Tibial artery (tissue), 4 donors: ENCODE measurements around the gene TAF11L4.
"Not testable (repeated sequence)": the region's sequence is repeated elsewhere in the genome, so short reads cannot be mapped to it uniquely, and the experiment has no call there.

Experiments used
- DNase-seq, 2 donors: peaks; one replicate each; pipeline ENCODE4 v3.0.0-alpha.2; 2019
- H3K27ac ChIP-seq, 2 donors: fragments of 200-600 bp; sonication (generic) in 1 of 2; 1 replicate in 1 of 2; 2 replicates in 1 of 2; pipeline ENCODE4 v1.5.1; 2018 to 2019; ENCODE audit warnings: mild to moderate bottlenecking in 1 of 2
- H3K27me3 ChIP-seq, 2 donors: fragments of 200-600 bp; sonication (generic) in 1 of 2; one replicate each; pipeline versions ENCODE4 v1.5.1 to v1.6.0; 2016 to 2019
- H3K36me3 ChIP-seq, 3 donors: fragments of 200-600 bp; sonication (generic) in 2 of 3; one replicate each; pipeline ENCODE4 v1.5.1; 2016 to 2019; ENCODE audit warnings: mild to moderate bottlenecking in 2 of 3
- H3K4me1 ChIP-seq, 4 donors: fragments of 200-600 bp; sonication (generic) in 2 of 4; 1 replicate in 3 of 4; 2 replicates in 1 of 4; pipeline ENCODE4 v1.5.1; 2016 to 2019
- H3K4me3 ChIP-seq, 2 donors: fragments of 200-600 bp; sonication (generic) in 1 of 2; 1 replicate in 1 of 2; 2 replicates in 1 of 2; pipeline ENCODE4 v1.5.1; 2018 to 2019; ENCODE audit warnings: mild to moderate bottlenecking in 2 of 2
- H3K9me3 ChIP-seq, 3 donors: fragments of 200-600 bp; sonication (generic) in 1 of 3; one replicate each; pipeline ENCODE4 v1.5.1; 2016 to 2019
- intact Hi-C: fragments of 100-400 bp; cut with DNase I; formaldehyde crosslinking; loops from one replicate; pipeline ENCODE4 v1.15.0; 2023; ENCODE audit warnings: low total_unique reads
- TF ChIP-seq, protein P1 (sequence below), 2 experiments: fragments of 200-600 bp in 1 of 2; fragments of 450-650 bp in 1 of 2; IDR thresholded peaks; one replicate each; pipeline ENCODE4 v1.5.1; 2017 to 2019; ENCODE audit warnings: antibody characterized with exemption in 2 of 2, mild to moderate bottlenecking in 1 of 2, moderate library complexity in 1 of 2

The TAF11L4 gene

DNA sequence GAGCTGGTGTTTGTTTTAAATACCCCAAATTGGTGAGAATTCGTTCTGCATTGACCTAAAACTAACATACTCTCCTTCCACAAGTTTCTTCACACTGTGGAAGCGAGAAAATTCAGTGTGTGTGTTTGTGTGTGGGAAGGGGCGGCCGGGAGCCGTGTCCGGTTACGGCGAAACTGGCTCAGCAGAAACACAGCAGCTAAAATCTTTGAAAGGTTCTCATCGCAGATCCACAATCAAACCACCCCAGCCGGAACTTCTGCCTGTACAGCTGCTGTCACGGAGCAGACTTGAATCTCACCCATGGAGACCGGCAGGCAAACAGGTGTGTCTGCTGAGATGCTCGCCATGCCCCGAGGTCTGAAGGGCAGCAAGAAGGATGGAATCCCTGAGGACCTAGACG, at the start of gene TAF11L4:
Gene TAF11L4, plus strand, starts transcription at position 301 of the 400 bp plus-strand sequence.
- H3K27ac ChIP-seq, H3K27me3 ChIP-seq, DNase-seq, intact Hi-C loops, H3K36me3 ChIP-seq, H3K4me3 ChIP-seq, H3K4me1 ChIP-seq, H3K9me3 ChIP-seq: not testable (repeated sequence)

DNA sequence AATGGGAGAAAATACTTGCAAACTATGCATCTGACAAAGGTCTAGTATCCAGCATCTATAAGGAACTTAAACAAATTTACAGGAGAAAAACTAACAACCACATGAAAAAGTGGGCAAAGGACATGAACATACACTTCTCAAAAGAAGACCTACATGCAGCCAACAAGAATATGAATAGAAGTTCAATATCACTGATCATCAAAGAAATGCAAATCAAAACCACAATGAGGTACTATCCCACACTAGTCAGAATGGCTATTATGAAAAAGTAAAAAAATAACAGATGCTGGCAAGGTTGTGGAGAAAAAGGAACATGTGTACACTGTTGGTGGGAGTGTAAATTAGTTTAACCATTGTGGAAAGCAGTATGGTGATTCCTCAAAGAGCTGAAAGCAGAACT, 46.5 kb upstream of the TAF11L4 start:
- H3K36me3 ChIP-seq, intact Hi-C loops, H3K27ac ChIP-seq, H3K9me3 ChIP-seq, H3K4me3 ChIP-seq, H3K27me3 ChIP-seq, H3K4me1 ChIP-seq, DNase-seq: not testable (repeated sequence)

DNA sequence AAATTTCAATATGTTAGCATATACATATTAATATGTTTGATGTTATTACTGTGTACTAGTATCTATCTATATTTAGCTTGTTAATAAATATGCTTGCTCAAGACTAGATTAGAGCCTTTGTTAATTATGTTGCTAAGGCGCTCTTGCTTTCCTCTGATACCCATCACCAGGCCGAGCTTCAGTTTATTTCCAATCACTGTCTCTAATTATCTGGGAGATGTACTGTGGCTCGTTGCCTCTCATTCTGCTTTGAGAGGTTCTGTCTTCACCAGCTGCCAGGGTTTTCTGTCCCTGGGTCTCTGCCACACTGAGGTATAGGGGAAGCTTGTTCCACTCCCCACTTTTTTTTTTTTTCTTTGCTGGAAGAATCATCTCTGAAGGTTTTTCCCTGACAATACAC, 44.6 kb upstream of the TAF11L4 start:
- H3K9me3 ChIP-seq: no peaks in the 10 kb centered on the region
- no peaks in the 10 kb centered on the region for H3K27me3 ChIP-seq
- DNase-seq: no peak
- intact Hi-C loops: no loop called here
- no peak overlapping the region for H3K27ac ChIP-seq
- TF ChIP-seq, protein P1, sequence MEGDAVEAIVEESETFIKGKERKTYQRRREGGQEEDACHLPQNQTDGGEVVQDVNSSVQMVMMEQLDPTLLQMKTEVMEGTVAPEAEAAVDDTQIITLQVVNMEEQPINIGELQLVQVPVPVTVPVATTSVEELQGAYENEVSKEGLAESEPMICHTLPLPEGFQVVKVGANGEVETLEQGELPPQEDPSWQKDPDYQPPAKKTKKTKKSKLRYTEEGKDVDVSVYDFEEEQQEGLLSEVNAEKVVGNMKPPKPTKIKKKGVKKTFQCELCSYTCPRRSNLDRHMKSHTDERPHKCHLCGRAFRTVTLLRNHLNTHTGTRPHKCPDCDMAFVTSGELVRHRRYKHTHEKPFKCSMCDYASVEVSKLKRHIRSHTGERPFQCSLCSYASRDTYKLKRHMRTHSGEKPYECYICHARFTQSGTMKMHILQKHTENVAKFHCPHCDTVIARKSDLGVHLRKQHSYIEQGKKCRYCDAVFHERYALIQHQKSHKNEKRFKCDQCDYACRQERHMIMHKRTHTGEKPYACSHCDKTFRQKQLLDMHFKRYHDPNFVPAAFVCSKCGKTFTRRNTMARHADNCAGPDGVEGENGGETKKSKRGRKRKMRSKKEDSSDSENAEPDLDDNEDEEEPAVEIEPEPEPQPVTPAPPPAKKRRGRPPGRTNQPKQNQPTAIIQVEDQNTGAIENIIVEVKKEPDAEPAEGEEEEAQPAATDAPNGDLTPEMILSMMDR (IDR thresholded peaks at IDR 0.05): no peak
- H3K4me1 ChIP-seq: no peaks in the 10 kb centered on the region
- no peaks in the 10 kb centered on the region for H3K36me3 ChIP-seq
- no peak overlapping the region for H3K4me3 ChIP-seq

DNA sequence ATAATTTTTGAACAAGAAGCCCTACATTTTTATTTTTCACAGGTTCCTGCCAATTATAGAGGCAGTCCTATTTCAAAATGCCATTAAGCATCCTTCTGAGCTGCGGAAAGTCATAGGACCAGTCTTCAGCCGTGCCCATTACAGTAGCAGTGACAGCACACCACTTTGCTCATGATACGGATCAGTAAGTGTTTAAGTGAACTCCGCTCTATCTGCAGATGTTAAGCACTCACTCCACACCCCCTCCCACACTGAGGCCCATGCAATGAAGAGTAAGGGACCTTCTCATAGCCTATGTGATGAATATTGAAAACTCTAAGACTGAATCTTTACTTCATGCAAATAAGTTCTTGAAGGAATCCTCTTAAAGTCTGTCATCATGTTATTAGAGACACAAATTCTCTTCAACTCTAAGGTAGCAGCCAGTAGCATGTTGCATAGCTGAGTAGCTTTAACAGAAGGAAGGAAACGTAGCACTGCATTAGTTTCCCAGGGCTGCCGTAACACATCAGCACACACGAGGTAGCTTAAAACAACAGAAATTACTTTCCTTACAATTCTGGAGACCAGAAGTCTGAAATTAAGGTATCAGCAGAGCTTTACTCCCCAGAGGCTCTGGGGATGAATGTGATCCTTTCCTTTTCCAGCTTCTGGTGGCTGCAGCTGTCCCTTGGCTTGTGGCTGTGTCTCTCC, 43.9 kb upstream of the TAF11L4 start:
- TF ChIP-seq, protein P1 (IDR thresholded peaks at IDR 0.05): no peak
- Histone ChIP-seq H3K4me3 (no peak overlapping the region), H3K4me1 (no peaks in the 10 kb centered on the region), H3K9me3 (no peaks in the 10 kb centered on the region), H3K27me3 (no peaks in the 10 kb centered on the region), H3K36me3 (no peaks in the 10 kb centered on the region), H3K27ac (no peak overlapping the region)
- no peak for DNase-seq
- intact Hi-C loops: no loop called here

DNA sequence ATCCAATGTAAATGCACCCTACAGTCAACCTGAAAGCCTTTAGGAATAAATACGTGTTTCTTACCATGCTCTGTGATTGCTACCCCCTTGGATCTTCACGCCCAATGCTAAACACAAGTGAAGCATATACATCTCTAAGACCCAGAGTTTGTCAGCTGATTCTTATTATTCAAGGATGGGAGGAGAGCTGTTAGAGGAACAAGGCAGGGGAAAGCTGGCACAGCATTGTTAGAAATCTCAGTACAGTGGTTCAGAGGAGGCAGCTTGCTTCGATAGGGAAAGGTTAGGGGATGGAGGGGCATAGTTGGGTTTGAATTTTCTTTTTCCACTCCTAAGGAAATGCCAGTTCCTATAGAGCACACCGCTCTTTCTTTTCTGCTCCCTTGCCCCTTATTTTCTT, 40.2 kb upstream of the TAF11L4 start:
- no peak for DNase-seq
- no peaks in the 10 kb centered on the region for H3K9me3 ChIP-seq
- no peaks in the 10 kb centered on the region for H3K4me1 ChIP-seq
- H3K27me3 ChIP-seq: no peaks in the 10 kb centered on the region
- no peak overlapping the region for H3K27ac ChIP-seq
- intact Hi-C loops: no loop called here
- TF ChIP-seq, protein P1 (IDR thresholded peaks at IDR 0.05): no peak
- H3K4me3 ChIP-seq: no peak overlapping the region
- no peaks in the 10 kb centered on the region for H3K36me3 ChIP-seq

DNA sequence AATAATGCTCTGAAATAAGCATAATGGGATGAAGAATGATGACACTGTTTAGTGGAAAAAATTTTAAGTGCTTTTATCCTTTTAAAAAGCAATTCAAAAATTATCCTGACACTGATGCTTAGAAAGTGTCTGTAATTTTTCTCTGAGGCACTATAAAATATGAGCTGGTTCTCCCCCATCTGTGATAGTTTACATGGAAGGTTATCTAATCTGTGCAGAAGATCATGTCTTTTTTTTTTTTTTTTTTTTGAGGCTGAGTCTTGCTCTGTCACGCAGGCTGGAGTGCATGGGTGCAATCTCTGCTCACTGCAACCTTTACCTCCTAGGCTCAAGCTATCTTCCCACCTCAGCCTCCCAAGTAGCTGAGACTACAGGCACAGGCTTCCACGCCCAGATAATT, 38.8 kb upstream of the TAF11L4 start:
- Histone ChIP-seq H3K4me1 (no peaks in the 10 kb centered on the region), H3K27me3 (no peaks in the 10 kb centered on the region), H3K9me3 (no peaks in the 10 kb centered on the region), H3K4me3 (no peak overlapping the region), H3K36me3 (no peaks in the 10 kb centered on the region), H3K27ac (no peak overlapping the region)
- DNase-seq: no peak
- TF ChIP-seq, protein P1 (IDR thresholded peaks at IDR 0.05): no peak
- intact Hi-C loops: no loop called here

DNA sequence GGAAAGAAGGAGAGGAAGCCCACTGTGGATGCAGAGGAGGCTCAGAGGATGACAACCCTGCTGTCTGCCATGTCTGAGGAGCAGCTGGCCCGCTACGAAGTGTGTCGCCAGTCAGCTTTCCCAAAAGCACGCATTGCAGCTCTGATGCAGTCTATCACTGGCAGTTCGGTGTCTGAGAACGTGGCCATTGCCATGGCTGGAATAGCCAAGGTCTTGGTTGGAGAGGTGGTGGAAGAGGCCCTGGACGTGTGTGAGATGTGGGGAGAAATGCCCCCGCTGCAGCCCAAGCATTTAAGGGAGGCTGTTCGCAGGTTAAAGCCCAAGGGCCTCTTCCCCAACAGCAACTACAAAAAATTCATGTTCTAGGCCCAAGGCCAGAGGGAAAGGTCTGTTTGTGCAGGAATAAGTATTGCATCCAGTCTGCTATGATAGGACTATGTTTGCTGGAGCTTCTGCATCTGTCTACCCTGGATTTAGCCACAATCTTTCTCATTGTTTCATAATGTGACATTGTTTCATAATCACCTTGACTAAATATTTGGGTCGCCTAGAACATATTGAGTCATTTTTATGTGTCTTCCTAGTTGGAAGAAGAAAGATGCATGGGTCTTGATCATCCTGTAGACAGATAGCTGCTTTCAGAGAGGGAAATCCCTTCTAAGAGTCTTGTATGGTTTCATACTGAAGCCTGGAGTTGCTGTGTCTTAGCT, 35.0 kb upstream of the TAF11L4 start:
- H3K27me3 ChIP-seq, H3K27ac ChIP-seq, H3K9me3 ChIP-seq, DNase-seq, H3K4me3 ChIP-seq, H3K36me3 ChIP-seq, intact Hi-C loops, H3K4me1 ChIP-seq: not testable (repeated sequence)
